Umbilical cord (tissue), 2 donors: ENCODE data around the gene SPI1. TPM values are rescaled to one million over a fixed set of nuclear protein-coding genes. Genes with fewer than 3 reads are reported as not detected.

Experiments used
- DNase-seq: peaks from one replicate; pipeline ENCODE4 v3.0.0-alpha.2; 2015; ENCODE audit warnings: low spot score
- total RNA-seq: library from RNA; depleted of rRNA; stranded (reverse); fragments of >200 nt; gene quantifications from one replicate; pipeline ENCODE4 v1.2.3, GENCODE V29; 2014; ENCODE audit warnings: low replicate concordance; ENCODE audit not compliant: insufficient read depth

Gene SPI1
- total RNA-seq, 1 donor from 2014 or later = 8.2 TPM

GRCh38 chr11:47358731-47359051 lies 19.7 kb downstream of the SPI1 start:
- no peak for DNase-seq

DNA sequence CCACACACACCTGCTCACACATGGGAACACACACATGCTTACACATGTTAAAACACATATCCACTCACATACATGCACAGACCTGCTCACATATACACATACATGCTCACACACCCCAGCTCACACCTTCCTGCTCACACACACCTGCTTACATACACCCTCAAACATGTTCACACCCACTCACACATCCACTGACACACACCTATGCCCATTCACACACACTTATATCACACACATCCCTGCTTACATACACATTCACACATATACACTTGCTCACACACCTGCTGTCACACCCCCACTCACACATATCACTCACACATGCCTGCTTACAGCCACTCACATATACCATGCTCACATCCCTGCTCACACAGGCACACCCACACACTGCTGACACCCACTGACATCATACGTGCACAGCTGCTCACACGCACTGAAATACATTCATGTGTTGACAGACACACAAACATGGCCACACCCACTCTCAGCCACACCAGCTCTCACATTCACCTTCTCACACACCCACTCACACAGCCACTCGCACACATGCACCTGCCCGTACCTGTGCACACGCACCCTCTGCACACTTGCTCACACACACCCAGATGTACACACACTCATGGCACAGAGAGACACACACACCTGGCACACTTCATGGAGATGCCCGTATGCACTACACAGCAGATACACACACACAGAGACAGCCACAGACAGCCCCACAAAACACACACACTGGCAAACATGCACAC lies 20.2 kb downstream of the SPI1 start:
- no peak for DNase-seq

- DNase-seq = no peak
Observed at GRCh38 chr11:47356998-47357329, 21.4 kb downstream of the SPI1 start.

GRCh38 chr11:47356129-47356997 lies 22.0 kb downstream of the SPI1 start:
- no peak for DNase-seq

DNA sequence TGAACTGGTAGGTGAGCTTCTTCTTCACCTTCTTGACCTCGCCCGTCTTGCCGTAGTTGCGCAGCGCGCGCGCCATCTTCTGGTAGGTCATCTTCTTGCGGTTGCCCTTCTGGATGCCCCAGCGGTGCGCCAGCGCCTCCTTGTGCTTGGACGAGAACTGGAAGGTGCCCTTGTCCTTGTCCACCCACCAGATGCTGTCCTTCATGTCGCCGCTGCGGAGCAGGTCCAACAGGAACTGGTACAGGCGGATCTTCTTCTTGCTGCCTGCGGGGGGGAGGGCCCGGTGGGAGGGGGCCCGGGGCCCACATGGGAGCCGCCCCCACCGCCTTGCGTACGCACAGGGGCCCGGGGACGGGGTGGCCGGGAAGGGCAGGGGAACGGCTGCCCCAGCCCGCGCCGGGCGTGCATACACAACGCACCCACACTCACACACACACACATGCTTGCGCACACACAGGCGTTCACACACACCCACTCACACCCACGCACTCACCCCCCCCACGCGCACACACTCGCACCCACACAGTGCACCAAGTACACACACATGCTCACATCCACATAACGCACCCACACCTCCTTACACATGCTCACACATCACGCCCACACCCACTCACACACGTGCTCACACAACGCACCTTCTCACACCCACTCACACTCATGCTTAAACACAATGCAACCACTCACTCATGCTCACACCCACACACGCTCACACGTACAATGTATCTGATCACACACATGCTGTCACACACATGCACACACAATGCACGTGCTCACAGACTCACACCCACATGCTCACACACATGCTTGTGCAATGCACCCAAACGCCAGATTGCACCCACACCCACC lies 22.8 kb downstream of the SPI1 start:
- peak; percentile 94 for DNase-seq

DNA sequence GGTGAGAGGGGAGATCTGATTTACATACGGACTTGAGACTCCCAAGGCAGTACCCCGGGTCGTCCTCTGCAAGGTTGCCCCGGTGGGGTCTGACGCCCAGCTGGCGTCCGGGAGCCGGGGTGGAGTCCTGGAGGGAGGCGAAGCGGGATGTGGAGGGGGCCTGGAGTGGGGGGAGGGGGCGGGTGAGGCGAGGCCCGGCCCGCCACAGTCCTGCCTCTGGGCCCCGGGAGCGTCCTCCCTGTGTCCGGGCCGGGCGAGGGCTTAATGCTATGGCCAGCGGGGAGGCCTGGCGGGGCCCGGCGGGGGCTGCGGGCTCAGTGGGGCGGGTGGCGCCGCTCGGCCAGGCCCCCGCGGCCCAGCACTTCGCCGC lies 23.4 kb downstream of the SPI1 start:
- no peak for DNase-seq

GRCh38 chr11:47353978-47354774 lies 24.2 kb downstream of the SPI1 start:
- DNase-seq = no peak

DNA sequence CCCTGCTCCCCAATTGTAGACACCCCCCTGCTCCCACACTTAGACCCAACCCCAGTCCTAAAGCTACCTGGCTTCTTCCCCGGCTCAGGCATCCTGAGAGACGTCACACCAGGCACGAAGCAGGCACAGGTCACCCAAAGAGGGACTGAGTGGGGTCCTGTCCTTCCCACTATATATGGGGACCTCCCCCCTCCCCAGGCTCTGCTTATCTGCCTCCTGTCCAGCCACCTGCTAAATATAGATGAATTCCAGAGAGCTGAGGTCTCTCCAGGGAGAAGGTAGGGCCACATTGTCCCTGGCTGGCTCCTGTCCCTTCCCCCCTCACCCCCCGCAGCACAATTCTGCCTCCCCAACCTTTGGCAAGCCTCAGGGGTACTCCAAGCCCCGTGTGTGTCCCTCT lies 25.8 kb downstream of the SPI1 start, which contains the start of gene MYBPC3:
MYBPC3 (minus strand) TSS at position 147 of the 400 bp plus-strand sequence; CDS start at position 92, 55 bp downstream.
- no peak for DNase-seq

DNA sequence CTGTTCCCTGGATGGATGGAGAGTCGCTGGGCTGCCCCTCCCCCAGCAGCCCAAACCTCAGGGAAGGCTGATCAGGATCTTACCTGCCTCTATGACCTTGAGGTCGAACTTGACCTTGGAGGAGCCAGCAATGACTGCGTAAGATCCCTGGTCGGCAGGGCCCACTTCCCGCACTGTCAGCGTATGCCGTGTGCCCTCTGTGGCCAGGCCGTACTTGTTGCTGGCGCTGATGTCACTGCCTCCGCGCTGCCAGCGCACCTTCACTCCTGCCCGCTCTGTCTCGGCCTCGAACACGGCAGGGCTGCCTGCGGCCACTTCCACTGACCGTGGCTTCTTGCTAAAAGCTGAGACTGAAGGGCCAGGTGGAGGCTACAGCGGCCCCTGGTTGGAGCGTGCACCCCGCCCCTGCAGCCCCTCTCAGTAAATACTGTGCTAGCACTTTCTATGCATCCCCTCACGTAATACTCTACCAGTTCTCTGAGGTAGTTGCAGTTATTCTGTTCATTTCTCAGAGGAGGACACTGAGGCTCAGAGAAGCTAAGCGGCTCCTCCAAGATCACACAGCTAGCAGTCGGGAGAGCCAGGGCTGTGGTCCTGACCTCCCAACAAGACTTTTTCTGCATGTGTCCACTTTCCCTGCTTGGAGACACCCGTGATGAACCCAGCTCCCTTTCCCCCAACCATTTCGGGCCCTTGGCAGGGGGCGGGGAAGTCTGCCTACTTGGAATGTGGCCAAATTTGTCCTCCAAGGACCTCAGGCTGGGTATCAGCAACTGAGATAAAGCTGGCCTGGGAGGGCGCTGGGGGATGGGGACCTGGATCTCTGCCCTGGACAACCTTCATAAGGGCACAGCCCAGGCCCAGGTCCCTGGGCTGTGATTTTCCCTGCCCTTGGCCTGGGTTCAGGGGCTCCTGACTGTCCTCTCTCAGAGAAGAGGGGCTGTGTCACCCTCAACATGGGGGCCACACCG lies 26.9 kb downstream of the SPI1 start:
- peak; percentile 29 for DNase-seq

GRCh38 chr11:47350315-47350714 lies 28.0 kb downstream of the SPI1 start:
- no peak for DNase-seq

DNA sequence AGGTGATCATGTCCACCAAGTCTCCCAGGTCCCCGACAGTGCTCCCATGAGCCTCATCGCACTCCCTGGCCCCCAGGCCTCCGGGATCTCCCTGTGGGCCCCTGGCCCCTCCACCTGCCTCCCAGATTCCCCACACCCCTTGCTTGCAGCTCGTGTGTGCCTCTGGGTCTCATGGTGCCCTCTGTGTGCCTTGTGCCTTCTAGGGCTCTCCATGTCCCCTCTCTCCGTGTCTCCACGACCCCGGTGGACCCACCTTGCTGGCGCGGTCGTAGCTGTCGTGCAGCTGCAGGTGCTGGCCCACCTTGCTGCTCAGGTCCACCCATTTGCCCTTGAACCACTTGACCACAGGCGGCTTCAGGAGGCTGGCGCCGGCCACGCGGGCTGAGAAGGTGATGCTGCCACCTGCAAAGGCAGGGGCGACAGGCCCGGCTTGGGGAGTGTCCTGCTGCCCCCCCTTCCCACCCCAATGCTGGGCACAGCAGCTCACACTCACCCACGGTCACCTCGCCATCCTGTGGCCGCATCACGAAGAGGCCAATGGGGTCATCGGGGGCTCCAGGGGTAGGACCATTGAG lies 28.7 kb downstream of the SPI1 start:
- no peak for DNase-seq

DNA sequence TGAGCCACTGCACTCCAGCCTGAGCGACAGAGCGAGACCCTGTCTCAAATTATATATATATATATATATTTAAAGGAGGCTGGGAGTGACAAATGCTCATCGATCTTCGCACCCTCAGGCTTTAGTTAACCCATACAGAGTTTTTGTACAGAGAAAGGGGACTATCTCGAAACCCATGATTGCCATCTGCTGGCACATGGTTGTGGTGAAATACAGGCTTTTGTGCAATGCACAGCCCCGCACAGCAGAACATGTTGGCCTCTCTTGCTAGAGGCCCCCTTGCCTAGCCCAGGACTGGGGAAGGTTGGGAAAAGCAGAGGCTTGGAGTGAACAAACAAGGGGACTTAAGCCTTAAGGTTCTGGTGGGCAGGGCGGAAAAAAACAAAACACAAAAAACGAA lies 29.5 kb downstream of the SPI1 start:
- peak; percentile 33 for DNase-seq

DNA sequence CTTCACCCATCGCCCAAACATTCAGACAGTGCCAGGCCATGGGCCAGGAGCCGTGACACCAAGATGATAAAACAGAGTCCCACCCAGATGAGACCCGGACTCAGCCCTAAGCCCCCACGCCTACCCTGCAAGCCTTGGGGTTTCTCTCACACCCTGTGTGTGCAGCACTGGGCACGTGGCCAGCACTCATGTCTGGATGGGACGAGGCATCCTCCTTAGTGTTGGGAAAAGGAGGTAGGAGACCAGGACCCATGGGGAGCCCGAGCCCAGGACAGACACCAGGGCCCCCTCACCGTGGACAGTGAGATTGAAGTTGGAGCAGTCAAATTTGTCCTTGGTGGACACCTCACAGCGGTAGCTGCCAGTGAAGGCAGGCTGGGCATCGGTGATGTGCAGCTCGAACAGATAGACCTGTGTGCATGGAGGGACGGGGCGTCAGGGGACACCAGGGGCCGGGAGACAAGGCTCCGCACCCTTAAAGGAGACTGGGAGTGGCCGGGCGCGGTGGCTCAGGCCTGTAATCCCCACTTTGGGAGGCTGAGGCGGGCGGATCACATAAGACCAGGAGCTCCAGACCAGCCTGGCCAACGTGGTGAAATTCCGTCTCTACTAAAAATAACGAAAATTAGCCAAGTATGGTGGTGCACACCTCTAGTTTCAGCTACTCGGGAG lies 30.1 kb downstream of the SPI1 start:
- DNase-seq = no peak

DNA sequence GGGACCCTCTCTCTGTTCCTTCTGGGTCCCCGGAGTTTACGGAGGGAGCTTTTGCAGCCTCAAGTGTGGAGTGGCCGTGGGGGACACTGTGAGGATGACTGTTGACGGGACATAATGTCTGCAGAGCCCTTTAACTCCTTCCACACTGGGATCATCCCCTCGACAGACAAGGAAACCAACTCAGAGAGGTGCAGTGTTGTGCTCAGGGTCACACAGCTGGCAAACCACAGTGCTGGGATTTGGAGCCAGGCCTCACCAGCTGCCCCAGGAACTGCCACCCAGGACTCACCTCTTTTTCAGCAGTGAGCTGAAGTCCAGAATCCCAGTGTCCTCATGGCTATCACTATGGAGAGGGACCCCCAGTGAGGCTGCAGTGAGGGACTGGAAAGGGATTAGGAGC lies 31.2 kb downstream of the SPI1 start:
- DNase-seq = no peak

- DNase-seq = no peak
Observed at GRCh38 chr11:47345890-47346563, 32.3 kb downstream of the SPI1 start.

DNA sequence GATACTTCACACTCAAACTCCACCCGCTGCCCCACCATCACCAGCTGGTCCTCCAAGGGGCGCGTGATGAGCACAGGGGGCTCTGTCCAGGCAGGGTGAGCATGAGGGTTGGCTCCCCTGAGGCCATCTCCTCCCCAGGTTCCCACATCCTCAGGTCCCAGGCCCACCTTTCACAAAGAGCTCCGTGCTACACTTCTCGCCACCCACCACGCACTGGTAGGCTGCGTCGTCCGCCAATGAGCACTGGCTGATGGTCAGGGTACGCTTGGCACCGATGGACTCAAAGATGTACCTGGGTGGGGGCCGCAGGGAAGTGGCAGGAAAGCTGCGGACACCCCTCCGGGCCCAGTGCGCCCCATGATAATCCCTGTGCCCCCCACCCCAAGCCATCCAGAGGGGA lies 35.5 kb downstream of the SPI1 start:
- DNase-seq = no peak

DNA sequence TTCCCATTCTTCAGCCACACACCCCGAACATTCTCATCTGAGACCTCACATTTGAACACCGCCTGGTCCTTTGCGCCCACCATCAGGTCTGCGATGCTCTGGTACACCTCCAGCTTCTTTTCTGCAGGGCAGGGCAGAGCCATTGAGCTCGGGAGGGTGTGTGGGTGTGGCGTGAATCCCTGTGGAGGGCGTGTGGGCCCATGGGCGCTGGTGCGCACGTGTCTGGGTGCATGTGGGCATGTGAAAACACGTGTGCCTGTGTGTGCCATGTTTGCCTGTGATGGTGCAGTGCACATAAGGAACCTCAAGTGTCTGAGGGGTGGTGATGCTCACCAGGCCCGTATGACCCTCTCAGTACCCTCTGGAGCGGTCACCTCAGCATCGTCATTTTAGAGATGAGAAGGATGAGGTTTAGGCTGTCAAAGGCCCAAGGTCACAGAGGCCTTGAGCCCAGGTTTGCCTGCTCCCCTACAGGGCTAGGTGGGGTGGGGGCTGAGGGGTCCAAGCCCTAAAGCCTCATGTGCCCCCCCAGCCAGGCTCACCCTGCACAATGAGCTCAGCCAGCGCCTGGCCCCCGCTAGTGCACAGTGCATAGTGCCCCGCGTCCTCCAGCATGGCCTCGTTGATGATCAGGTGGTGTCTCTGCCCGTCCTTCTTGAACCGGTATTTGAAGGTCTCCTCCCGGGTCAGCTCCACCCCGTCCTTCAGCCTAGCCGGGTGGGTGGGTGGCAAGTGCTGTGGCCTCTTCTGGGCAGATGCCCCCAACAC lies 36.1 kb downstream of the SPI1 start:
- DNase-seq = no peak
